Activated T-cell treated with anti-CD3 and anti-CD28 coated beads for 1 hour (primary cell): Measurements from ENCODE around the gene PRAMEF14.
"Not testable (repeated sequence)": the region's sequence is repeated elsewhere in the genome, so short reads cannot be mapped to it uniquely, and the experiment has no call there.

ENCODE experiments used
- DNase-seq: peaks from one replicate; pipeline ENCODE4 v3.0.0-alpha.2; 2020; ENCODE audit warnings: low read depth

Gene PRAMEF14

GRCh38 chr1:13347034-13347433 lies at the start of gene PRAMEF14:
TSS of gene PRAMEF14 (minus strand) at chr1:13347134. CDS start at chr1:13345314, 1,820 bp downstream.
- not testable (repeated sequence) for DNase-seq

GRCh38 chr1:13395311-13395710 lies 48.4 kb upstream of the PRAMEF14 start:
- DNase-seq: not testable (repeated sequence)

GRCh38 chr1:13394761-13395160 lies 47.8 kb upstream of the PRAMEF14 start:
- DNase-seq: not testable (repeated sequence)

- DNase-seq: not testable (repeated sequence)
These were observed 46.1 kb upstream of the PRAMEF14 start for GRCh38 chr1:13393004-13393403.

- not testable (repeated sequence) for DNase-seq
These were observed 42.4 kb upstream of the PRAMEF14 start, which contains the start of gene PRAMEF17 for GRCh38 chr1:13389332-13389731. TSS of gene PRAMEF17 (plus strand) at chr1:13389632. CDS start at chr1:13389658, 26 bp downstream.

- not testable (repeated sequence) for DNase-seq
These were observed 33.4 kb upstream of the PRAMEF14 start for GRCh38 chr1:13380380-13380779.

GRCh38 chr1:13378983-13379382 lies 32.0 kb upstream of the PRAMEF14 start:
- not testable (repeated sequence) for DNase-seq

- DNase-seq: not testable (repeated sequence)
These were observed 21.6 kb upstream of the PRAMEF14 start for GRCh38 chr1:13368544-13368943.

GRCh38 chr1:13366536-13366935 lies 19.6 kb upstream of the PRAMEF14 start:
- DNase-seq: not testable (repeated sequence)

- DNase-seq: not testable (repeated sequence)
These were observed 18.0 kb upstream of the PRAMEF14 start for GRCh38 chr1:13364928-13365327.

GRCh38 chr1:13362364-13362763 lies 15.4 kb upstream of the PRAMEF14 start:
- not testable (repeated sequence) for DNase-seq

GRCh38 chr1:13356774-13357173 lies 9.8 kb upstream of the PRAMEF14 start:
- not testable (repeated sequence) for DNase-seq

GRCh38 chr1:13354475-13354874 lies 7.5 kb upstream of the PRAMEF14 start:
- DNase-seq: not testable (repeated sequence)

GRCh38 chr1:13353476-13353875 lies 6.5 kb upstream of the PRAMEF14 start:
- DNase-seq: not testable (repeated sequence)

GRCh38 chr1:13342496-13342895 lies 4.4 kb downstream of the PRAMEF14 start:
- DNase-seq: not testable (repeated sequence)

- DNase-seq: not testable (repeated sequence)
These were observed 31.7 kb downstream of the PRAMEF14 start, which contains the start of gene PRAMEF15 for GRCh38 chr1:13315281-13315680. TSS of gene PRAMEF15 (plus strand) at chr1:13315581. CDS start at chr1:13318408, 2,827 bp downstream.

- not testable (repeated sequence) for DNase-seq
These were observed 43.7 kb downstream of the PRAMEF14 start, which contains the start of gene PRAMEF33 for GRCh38 chr1:13303239-13303638. TSS of gene PRAMEF33 (plus strand) at chr1:13303539. CDS start at chr1:13305955, 2,416 bp downstream.

GRCh38 chr1:13302197-13302596 lies 44.7 kb downstream of the PRAMEF14 start:
- DNase-seq: not testable (repeated sequence)

- DNase-seq: not testable (repeated sequence)
These were observed 48.2 kb downstream of the PRAMEF14 start for GRCh38 chr1:13298699-13299098.

GRCh38 chr1:13297216-13297931 lies 49.6 kb downstream of the PRAMEF14 start:
- not testable (repeated sequence) for DNase-seq
